Measurements from ENCODE around the gene FAM180A.
"Not testable (repeated sequence)": the region's sequence is repeated elsewhere in the genome, so short reads cannot be mapped to it uniquely, and the experiment has no call there.

FAM180A gene

DNA sequence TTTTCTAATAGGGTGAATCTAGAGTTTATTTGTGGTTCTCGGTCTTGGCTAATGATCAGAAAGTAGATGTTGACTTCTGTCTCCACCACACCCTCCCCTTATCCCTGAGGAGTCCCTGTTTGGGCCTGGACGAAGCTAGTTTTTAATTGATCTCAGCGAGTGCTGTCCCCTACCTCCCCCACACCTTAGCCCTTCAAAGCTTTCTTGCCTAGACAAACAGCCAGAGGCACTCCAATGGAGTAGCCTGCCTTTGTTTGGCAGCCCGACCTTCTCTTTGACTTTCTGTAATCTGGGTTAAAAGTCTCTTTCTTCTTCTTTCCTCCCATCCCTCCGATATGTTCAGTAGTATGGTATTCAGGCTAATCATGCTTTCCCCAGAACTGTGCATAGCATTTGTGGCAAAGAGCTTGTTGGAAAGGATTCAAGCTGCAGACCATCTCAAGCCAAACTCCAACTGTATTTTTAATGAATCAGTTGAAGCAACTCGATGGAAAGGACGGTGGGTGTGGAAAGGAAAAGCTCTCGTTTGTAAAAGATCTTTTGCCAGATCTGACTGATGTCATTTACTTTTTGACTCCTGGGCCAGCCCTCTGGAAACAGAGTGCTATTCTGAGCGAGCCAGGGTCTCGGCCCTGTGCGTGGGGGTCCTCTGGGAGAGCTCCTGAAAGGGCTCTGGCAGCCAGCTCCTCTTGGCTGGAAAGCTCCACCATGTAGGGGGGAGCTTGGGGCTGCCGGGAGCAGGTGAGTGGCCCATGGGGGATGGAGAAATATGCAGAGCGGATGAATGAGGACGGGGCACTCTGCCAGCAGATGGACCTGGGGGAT, 4.5 kb downstream of the FAM180A start:
- DNase-seq (ENCODE audit: low read depth) = no peak
- no peak overlapping the region for H3K4me3 ChIP-seq (ENCODE audit: low read depth, low read length)
- TF ChIP-seq, protein P1, sequence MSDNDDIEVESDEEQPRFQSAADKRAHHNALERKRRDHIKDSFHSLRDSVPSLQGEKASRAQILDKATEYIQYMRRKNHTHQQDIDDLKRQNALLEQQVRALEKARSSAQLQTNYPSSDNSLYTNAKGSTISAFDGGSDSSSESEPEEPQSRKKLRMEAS (IDR thresholded peaks at IDR 0.05; ENCODE audit: low read depth, low read length) = no peak
- TF ChIP-seq MYC (IDR thresholded peaks at IDR 0.05; ENCODE audit: low read depth, low read length) (no peak), POLR2A (IDR thresholded peaks at IDR 0.05; ENCODE audit: extremely low read depth, insufficient read length) (no peak)
- TF ChIP-seq, protein P2, sequence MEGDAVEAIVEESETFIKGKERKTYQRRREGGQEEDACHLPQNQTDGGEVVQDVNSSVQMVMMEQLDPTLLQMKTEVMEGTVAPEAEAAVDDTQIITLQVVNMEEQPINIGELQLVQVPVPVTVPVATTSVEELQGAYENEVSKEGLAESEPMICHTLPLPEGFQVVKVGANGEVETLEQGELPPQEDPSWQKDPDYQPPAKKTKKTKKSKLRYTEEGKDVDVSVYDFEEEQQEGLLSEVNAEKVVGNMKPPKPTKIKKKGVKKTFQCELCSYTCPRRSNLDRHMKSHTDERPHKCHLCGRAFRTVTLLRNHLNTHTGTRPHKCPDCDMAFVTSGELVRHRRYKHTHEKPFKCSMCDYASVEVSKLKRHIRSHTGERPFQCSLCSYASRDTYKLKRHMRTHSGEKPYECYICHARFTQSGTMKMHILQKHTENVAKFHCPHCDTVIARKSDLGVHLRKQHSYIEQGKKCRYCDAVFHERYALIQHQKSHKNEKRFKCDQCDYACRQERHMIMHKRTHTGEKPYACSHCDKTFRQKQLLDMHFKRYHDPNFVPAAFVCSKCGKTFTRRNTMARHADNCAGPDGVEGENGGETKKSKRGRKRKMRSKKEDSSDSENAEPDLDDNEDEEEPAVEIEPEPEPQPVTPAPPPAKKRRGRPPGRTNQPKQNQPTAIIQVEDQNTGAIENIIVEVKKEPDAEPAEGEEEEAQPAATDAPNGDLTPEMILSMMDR (IDR thresholded peaks at IDR 0.05; ENCODE audit: low read depth, low read length) = no peak

DNA sequence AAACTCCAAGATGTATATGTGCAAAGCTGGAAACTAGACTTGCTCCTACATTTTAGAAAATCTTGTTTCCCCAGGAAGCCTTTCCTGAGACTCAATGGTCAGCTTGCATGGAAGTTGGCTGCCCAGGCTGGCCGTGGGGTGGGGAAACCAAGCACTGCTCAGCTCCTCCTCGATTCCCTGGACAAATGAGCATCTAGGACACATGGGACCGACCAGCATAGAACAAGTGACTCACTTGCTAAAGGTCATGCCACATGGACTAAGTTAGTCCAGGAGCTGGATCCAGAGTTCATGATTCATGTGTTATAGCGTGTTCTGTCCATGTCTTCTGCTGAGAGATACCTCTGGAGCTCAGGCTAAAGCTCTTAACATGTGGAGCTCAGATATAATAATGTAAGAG, 6.2 kb downstream of the FAM180A start:
- DNase-seq (ENCODE audit: low read depth) = no peak
- TF ChIP-seq POLR2A (IDR thresholded peaks at IDR 0.05; ENCODE audit: extremely low read depth, insufficient read length) = no peak
- TF ChIP-seq, protein P1 (IDR thresholded peaks at IDR 0.05; ENCODE audit: low read depth, low read length) = no peak
- TF ChIP-seq, protein P2 (IDR thresholded peaks at IDR 0.05; ENCODE audit: low read depth, low read length) = no peak
- TF ChIP-seq MYC (IDR thresholded peaks at IDR 0.05; ENCODE audit: low read depth, low read length) = no peak
- no peak overlapping the region for H3K4me3 ChIP-seq (ENCODE audit: low read depth, low read length)

DNA sequence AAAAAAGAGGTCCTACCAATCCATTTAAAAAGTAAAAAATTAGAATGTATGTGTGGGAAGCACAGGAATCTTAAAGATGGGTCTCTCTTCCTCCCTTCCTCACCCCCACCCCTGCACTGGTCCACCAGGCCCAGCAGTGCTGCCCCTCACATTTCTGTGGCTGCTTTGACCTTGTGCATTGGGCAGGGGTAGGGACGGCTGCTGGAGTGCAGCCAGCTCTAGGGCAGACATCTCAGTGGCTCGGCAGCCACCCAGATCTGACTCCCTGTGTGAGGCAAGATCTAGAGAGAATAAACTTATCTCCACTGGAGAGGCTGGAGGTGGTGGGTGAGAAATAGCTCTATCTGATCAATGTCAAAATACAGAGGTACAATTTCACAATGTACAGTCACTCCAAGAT, 6.7 kb downstream of the FAM180A start:
- no peak for TF ChIP-seq MYC (IDR thresholded peaks at IDR 0.05; ENCODE audit: low read depth, low read length)
- TF ChIP-seq POLR2A (IDR thresholded peaks at IDR 0.05; ENCODE audit: extremely low read depth, insufficient read length) = no peak
- TF ChIP-seq, protein P1 (IDR thresholded peaks at IDR 0.05; ENCODE audit: low read depth, low read length) = no peak
- TF ChIP-seq, protein P2 (IDR thresholded peaks at IDR 0.05; ENCODE audit: low read depth, low read length) = no peak
- no peak for DNase-seq (ENCODE audit: low read depth)
- H3K4me3 ChIP-seq (ENCODE audit: low read depth, low read length) = no peak overlapping the region

DNA sequence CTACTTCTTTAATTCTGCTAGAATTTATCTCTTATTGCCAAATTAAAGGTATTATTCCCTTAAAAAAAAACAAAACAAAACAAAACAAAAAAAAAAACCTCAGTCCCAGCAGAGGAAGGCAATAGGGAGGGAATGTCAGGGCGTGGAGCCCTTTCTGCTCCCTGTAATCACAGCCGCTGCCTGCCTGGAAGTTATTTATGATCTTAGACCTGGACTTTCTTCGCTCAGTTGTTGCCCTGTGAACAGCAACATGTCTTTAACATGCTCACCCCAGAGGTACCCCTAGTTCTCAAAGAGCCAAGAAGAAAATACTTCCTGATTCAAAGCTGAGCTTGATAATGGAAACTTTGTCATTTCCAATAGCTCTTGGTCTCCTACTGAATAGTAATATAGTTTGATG, 7.7 kb downstream of the FAM180A start:
- H3K4me3 ChIP-seq (ENCODE audit: low read depth, low read length) = no peak overlapping the region
- TF ChIP-seq POLR2A (IDR thresholded peaks at IDR 0.05; ENCODE audit: extremely low read depth, insufficient read length) (no peak), MYC (IDR thresholded peaks at IDR 0.05; ENCODE audit: low read depth, low read length) (no peak)
- TF ChIP-seq, protein P2 (IDR thresholded peaks at IDR 0.05; ENCODE audit: low read depth, low read length) = no peak
- TF ChIP-seq, protein P1 (IDR thresholded peaks at IDR 0.05; ENCODE audit: low read depth, low read length) = no peak
- DNase-seq (ENCODE audit: low read depth) = no peak

DNA sequence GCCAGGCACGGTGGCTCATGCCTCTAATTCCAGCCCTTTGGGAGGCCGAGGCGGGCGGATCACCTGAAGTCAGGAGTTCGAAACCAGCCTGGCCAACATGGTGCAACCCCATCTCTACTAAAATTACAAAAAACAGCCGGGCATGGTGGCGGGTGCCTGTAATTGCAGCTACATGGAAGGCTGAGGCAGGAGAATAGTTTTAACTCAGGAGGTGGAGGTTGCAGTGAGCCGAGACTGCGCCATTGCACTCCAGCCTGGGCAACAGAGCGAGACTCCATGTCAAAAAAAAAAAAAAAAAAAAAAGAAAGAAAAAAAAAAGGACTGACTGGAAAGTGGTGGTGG, 11.3 kb downstream of the FAM180A start:
- H3K4me3 ChIP-seq (ENCODE audit: low read depth, low read length); DNase-seq (ENCODE audit: low read depth): not testable (repeated sequence)

DNA sequence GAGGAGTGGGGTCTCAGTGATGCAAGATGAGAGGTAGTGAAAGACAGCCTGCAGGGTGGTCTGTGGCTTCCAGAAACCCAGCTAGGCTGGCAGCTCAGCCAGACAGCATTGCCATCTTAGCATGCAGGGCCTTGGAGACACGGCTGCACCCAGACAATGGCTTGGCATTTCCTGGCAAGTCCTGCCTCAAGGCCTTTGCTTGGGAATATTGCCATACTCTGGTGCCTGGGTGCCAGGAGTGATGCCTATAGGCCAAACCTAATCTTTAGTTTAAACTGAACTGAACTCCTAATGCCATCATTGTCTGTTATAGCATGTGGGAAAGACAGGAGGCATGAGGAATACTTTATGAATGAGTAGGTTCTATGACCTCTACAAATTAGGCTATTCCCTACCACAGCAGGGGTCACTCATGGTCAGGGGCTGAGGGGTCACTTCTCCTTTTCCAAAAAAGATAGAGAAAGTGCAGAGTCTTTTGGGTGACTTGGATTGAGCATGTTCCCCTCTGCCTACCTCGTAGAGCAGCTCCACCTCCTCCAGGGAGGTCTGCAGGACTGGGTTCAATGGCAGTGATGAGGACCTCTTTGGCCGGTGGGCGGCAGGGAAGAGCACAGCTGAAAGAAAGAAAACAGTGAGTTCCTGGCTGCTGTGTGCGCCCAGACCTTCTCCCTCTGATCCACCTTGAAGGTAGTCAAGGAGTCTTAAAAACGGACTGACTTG, 11.9 kb downstream of the FAM180A start:
- no peak overlapping the region for H3K4me3 ChIP-seq (ENCODE audit: low read depth, low read length)
- no peak for DNase-seq (ENCODE audit: low read depth)
- TF ChIP-seq POLR2A (IDR thresholded peaks at IDR 0.05; ENCODE audit: extremely low read depth, insufficient read length) = no peak
